ENCODE data around the gene SCYGR7. TPM values are rescaled to one million over a fixed set of nuclear protein-coding genes. Genes with fewer than 3 reads are reported as not detected.

SCYGR7 gene
- not detected in 2 replicates for total RNA-seq

- Mint-ChIP-seq H3K4me3 (no peak within 1 kb of the TSS), H3K36me3 (ENCODE audit: low read depth) (no peaks in the 10 kb centered on the region), H3K27me3 (peaks cover 14% of the 10 kb centered on the region), H3K4me1 (no peaks in the 10 kb centered on the region), H3K27ac (no peak within 1 kb of the TSS), H3K9me3 (peaks cover under 1% of the 10 kb centered on the region)
- intact Hi-C loops (cut with micrococcal nuclease), result no loop called here
- TF ChIP-seq CTCF (IDR thresholded peaks at IDR 0.05), result no peak
- ATAC-seq (ENCODE audit: low read depth) (no peak), DNase-seq (no peak)
- CTCF ChIA-PET, result no interaction called here
- POLR2A ChIA-PET, result no interaction called here
Measured at GRCh38 chr2:227728035-227728434, at the start of gene SCYGR7. Gene SCYGR7, plus strand, starts transcription at chr2:227728335. Its CDS starts 0 bp downstream, at chr2:227728335.

- Mint-ChIP-seq H3K4me1 (no peaks in the 10 kb centered on the region), H3K9me3 (no peaks in the 10 kb centered on the region), H3K4me3 (no peak overlapping the region), H3K27ac (no peak overlapping the region), H3K36me3 (ENCODE audit: low read depth) (no peaks in the 10 kb centered on the region), H3K27me3 (peaks cover 15% of the 10 kb centered on the region)
- no peak for TF ChIP-seq CTCF (IDR thresholded peaks at IDR 0.05)
- ChIA-PET CTCF (no interaction called here), POLR2A (no interaction called here)
- ATAC-seq (ENCODE audit: low read depth) (no peak), DNase-seq (no peak)
- intact Hi-C loops (cut with micrococcal nuclease), result no loop called here
Measured at GRCh38 chr2:227684258-227684657, 43.9 kb upstream of the SCYGR7 start.

- no peak overlapping the region for H3K4me3 Mint-ChIP-seq
- TF ChIP-seq CTCF (IDR thresholded peaks at IDR 0.05), result no peak
- intact Hi-C loops (cut with micrococcal nuclease), result no loop called here
- ATAC-seq (ENCODE audit: low read depth) (no peak), DNase-seq (no peak)
- ChIA-PET POLR2A (no interaction called here), CTCF (no interaction called here)
- H3K4me1 Mint-ChIP-seq, result no peaks in the 10 kb centered on the region
- no peaks in the 10 kb centered on the region for H3K36me3 Mint-ChIP-seq (ENCODE audit: low read depth)
- H3K9me3 Mint-ChIP-seq, result no peaks in the 10 kb centered on the region
- H3K27ac Mint-ChIP-seq, result no peak overlapping the region
- peaks cover 22% of the 10 kb centered on the region for H3K27me3 Mint-ChIP-seq
Measured at GRCh38 chr2:227687189-227687588, 40.9 kb upstream of the SCYGR7 start.

GRCh38 chr2:227696990-227697679 is 31.0 kb upstream of the SCYGR7 start:
- no peak for TF ChIP-seq CTCF (IDR thresholded peaks at IDR 0.05)
- no peak for DNase-seq
- ChIA-PET POLR2A (no interaction called here), CTCF (no interaction called here)
- no peak overlapping the region for H3K4me3 Mint-ChIP-seq
- peaks cover 4% of the 10 kb centered on the region for H3K4me1 Mint-ChIP-seq
- peaks cover 8% of the 10 kb centered on the region for H3K27me3 Mint-ChIP-seq
- H3K27ac Mint-ChIP-seq, result no peak overlapping the region
- no peaks in the 10 kb centered on the region for H3K36me3 Mint-ChIP-seq (ENCODE audit: low read depth)
- H3K9me3 Mint-ChIP-seq, result peaks cover 1% of the 10 kb centered on the region
- ATAC-seq (ENCODE audit: low read depth), result no peak
- intact Hi-C loops (cut with micrococcal nuclease), result no loop called here

GRCh38 chr2:227701556-227701955 is 26.6 kb upstream of the SCYGR7 start:
- TF ChIP-seq CTCF (IDR thresholded peaks at IDR 0.05), result no peak
- Mint-ChIP-seq H3K27me3 (peaks cover 11% of the 10 kb centered on the region), H3K36me3 (ENCODE audit: low read depth) (no peaks in the 10 kb centered on the region), H3K27ac (no peak overlapping the region), H3K4me1 (peaks cover 4% of the 10 kb centered on the region), H3K4me3 (no peak overlapping the region), H3K9me3 (peaks cover 4% of the 10 kb centered on the region)
- intact Hi-C loops (cut with micrococcal nuclease), result no loop called here
- DNase-seq (no peak), ATAC-seq (ENCODE audit: low read depth) (no peak)
- ChIA-PET CTCF (no interaction called here), POLR2A (no interaction called here)
